ENCODE measurements around the gene CECR2.

DNA sequence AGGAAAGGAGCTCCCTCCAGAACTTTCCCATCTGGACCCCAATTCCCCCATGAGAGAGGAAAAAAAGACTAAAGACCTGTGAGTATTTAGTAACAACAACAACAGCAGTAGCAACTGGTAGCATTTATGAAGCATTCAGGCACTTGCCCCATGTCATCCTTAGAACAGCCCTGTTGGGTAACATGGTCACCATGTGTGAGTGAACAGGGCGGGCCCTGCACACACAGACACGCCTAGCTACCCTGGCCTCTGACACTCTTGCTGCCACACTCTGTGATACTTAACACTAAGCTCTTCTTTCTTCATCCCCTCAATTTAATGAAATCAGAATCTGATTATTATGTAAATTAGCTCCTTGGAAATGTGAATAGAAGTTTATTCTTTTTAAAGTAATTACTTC is 167.9 kb downstream of the CECR2 start:
- no peak for TF ChIP-seq CTCF (IDR thresholded peaks at IDR 0.05; ENCODE audit: insufficient read depth, low read length)
- no peak for TF ChIP-seq SPI1 (IDR thresholded peaks at IDR 0.05; ENCODE audit: borderline replicate concordance, low read depth)
- no peak for TF ChIP-seq POLR2AphosphoS5 (IDR thresholded peaks at IDR 0.05; ENCODE audit: low read depth)
- TF ChIP-seq, protein P1, sequence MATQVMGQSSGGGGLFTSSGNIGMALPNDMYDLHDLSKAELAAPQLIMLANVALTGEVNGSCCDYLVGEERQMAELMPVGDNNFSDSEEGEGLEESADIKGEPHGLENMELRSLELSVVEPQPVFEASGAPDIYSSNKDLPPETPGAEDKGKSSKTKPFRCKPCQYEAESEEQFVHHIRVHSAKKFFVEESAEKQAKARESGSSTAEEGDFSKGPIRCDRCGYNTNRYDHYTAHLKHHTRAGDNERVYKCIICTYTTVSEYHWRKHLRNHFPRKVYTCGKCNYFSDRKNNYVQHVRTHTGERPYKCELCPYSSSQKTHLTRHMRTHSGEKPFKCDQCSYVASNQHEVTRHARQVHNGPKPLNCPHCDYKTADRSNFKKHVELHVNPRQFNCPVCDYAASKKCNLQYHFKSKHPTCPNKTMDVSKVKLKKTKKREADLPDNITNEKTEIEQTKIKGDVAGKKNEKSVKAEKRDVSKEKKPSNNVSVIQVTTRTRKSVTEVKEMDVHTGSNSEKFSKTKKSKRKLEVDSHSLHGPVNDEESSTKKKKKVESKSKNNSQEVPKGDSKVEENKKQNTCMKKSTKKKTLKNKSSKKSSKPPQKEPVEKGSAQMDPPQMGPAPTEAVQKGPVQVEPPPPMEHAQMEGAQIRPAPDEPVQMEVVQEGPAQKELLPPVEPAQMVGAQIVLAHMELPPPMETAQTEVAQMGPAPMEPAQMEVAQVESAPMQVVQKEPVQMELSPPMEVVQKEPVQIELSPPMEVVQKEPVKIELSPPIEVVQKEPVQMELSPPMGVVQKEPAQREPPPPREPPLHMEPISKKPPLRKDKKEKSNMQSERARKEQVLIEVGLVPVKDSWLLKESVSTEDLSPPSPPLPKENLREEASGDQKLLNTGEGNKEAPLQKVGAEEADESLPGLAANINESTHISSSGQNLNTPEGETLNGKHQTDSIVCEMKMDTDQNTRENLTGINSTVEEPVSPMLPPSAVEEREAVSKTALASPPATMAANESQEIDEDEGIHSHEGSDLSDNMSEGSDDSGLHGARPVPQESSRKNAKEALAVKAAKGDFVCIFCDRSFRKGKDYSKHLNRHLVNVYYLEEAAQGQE (IDR thresholded peaks at IDR 0.05; ENCODE audit: insufficient replicate concordance, low read depth), result no peak
